ENCODE data around the gene MCM3.

- no peak for TF ChIP-seq CTCF (IDR thresholded peaks at IDR 0.05)
- no peak for TF ChIP-seq EZH2 (IDR thresholded peaks at IDR 0.05; ENCODE audit: borderline replicate concordance, insufficient read depth, low read depth, low read length, poor library complexity, severe bottlenecking)
Observed at GRCh38 chr6:52317841-52318581, 33.5 kb upstream of the MCM3 start.
